Measurements from ENCODE around the gene EFNA3. TPM values are rescaled to one million over a fixed set of nuclear protein-coding genes. Genes with fewer than 3 reads are reported as not detected.

Gene EFNA3
- polyA plus RNA-seq, 1 donor (not counting 4 experiments of a cell fraction or from before 2014, with no cell fraction given), result 4.4 TPM

GRCh38 chr1:155125946-155126555, 47.4 kb downstream of the EFNA3 start:
- H3K27ac ChIP-seq (ENCODE audit: control insufficient read depth, insufficient read depth, low read length), result peak overlapping the region; percentile 84
- TF ChIP-seq CTCF (optimal IDR thresholded peaks at IDR 0.05 in 1 of 3, IDR thresholded peaks at IDR 0.05 in 1 of 3, conservative IDR thresholded peaks at IDR 0.05 in 1 of 3; ENCODE audit: extremely low read depth in 1 of 3, insufficient read depth in 2 of 3, low read length in 3 of 3), result no peak
- TF ChIP-seq EZH2 (IDR thresholded peaks at IDR 0.05; ENCODE audit: low read length), result no peak
- peak overlapping the region; percentile 59 for H2AFZ ChIP-seq (ENCODE audit: control insufficient read depth, low read length)
- peaks cover 0 to 6% of the 10 kb centered on the region in 2 experiments for H3K36me3 ChIP-seq (ENCODE audit: control insufficient read depth in 2 of 2, extremely low read depth in 1 of 2, insufficient read depth in 2 of 2, low read length in 2 of 2)
- DNase-seq (ENCODE audit: low read depth, low spot score) (no peak), FAIRE-seq (no peak)
- H4K20me1 ChIP-seq (ENCODE audit: control insufficient read depth, extremely low read depth, insufficient read depth, low read length), result no peaks in the 10 kb centered on the region
- H3K9me1 ChIP-seq (ENCODE audit: control insufficient read depth, extremely low read depth, insufficient read depth, low read length), result peaks cover 3% of the 10 kb centered on the region
- H3K27me3 ChIP-seq (ENCODE audit: control insufficient read depth, extremely low read depth, insufficient read depth, low read length), result no peaks in the 10 kb centered on the region
- peak overlapping the region; percentile 85 for H3K4me2 ChIP-seq (ENCODE audit: control insufficient read depth, extremely low read depth, insufficient read depth, low read depth, low read length)
- H3K79me2 ChIP-seq (ENCODE audit: control insufficient read depth, insufficient read depth, low read length), result peaks cover 29% of the 10 kb centered on the region
- peak overlapping the region in 2 of 3 experiments; percentile 76 to 88 for H3K4me3 ChIP-seq (ENCODE audit: control insufficient read depth in 2 of 3, extremely low read depth in 1 of 3, insufficient read depth in 2 of 3, low read depth in 1 of 3, low read length in 3 of 3)
- H3K4me1 ChIP-seq (ENCODE audit: control insufficient read depth, extremely low read depth, insufficient read depth, low read length), result peaks cover 55% of the 10 kb centered on the region
- peak overlapping the region; percentile 96 for H3K9ac ChIP-seq (ENCODE audit: control insufficient read depth, extremely low read depth, insufficient read depth, low read length)
- H3K9me3 ChIP-seq (ENCODE audit: control insufficient read depth, low read depth, low read length), result no peaks in the 10 kb centered on the region
- dilution Hi-C loops (cut with MboI; ENCODE audit: extremely low pct_ligation_motif_present, low sequenced_read_pairs), result no loop called here

GRCh38 chr1:155126556-155127104, 48.0 kb downstream of the EFNA3 start:
- dilution Hi-C loops (cut with MboI; ENCODE audit: extremely low pct_ligation_motif_present, low sequenced_read_pairs), result no loop called here
- no peaks in the 10 kb centered on the region for H4K20me1 ChIP-seq (ENCODE audit: control insufficient read depth, extremely low read depth, insufficient read depth, low read length)
- H3K27me3 ChIP-seq (ENCODE audit: control insufficient read depth, extremely low read depth, insufficient read depth, low read length), result no peaks in the 10 kb centered on the region
- H3K4me2 ChIP-seq (ENCODE audit: control insufficient read depth, extremely low read depth, insufficient read depth, low read depth, low read length), result peak overlapping the region; percentile 85
- peaks cover 61% of the 10 kb centered on the region for H3K4me1 ChIP-seq (ENCODE audit: control insufficient read depth, extremely low read depth, insufficient read depth, low read length)
- FAIRE-seq, result peak; percentile 72
- H3K9me3 ChIP-seq (ENCODE audit: control insufficient read depth, low read depth, low read length), result no peaks in the 10 kb centered on the region
- peaks cover 35% of the 10 kb centered on the region for H3K79me2 ChIP-seq (ENCODE audit: control insufficient read depth, insufficient read depth, low read length)
- no peak for TF ChIP-seq EZH2 (IDR thresholded peaks at IDR 0.05; ENCODE audit: low read length)
- no peak for TF ChIP-seq CTCF (optimal IDR thresholded peaks at IDR 0.05 in 1 of 3, IDR thresholded peaks at IDR 0.05 in 1 of 3, conservative IDR thresholded peaks at IDR 0.05 in 1 of 3; ENCODE audit: extremely low read depth in 1 of 3, insufficient read depth in 2 of 3, low read length in 3 of 3)
- no peak for DNase-seq (ENCODE audit: low read depth, low spot score)
- peak overlapping the region; percentile 96 for H3K9ac ChIP-seq (ENCODE audit: control insufficient read depth, extremely low read depth, insufficient read depth, low read length)
- H3K36me3 ChIP-seq (ENCODE audit: control insufficient read depth in 2 of 2, extremely low read depth in 1 of 2, insufficient read depth in 2 of 2, low read length in 2 of 2), result peaks cover 5 to 12% of the 10 kb centered on the region in 2 experiments
- peak overlapping the region; percentile 84 for H3K27ac ChIP-seq (ENCODE audit: control insufficient read depth, insufficient read depth, low read length)
- H3K4me3 ChIP-seq (ENCODE audit: control insufficient read depth in 2 of 3, extremely low read depth in 1 of 3, insufficient read depth in 2 of 3, low read depth in 1 of 3, low read length in 3 of 3), result peak overlapping the region; percentile 76 to 94 (median 88)
- H2AFZ ChIP-seq (ENCODE audit: control insufficient read depth, low read length), result peak overlapping the region; percentile 59
- peaks cover 5% of the 10 kb centered on the region for H3K9me1 ChIP-seq (ENCODE audit: control insufficient read depth, extremely low read depth, insufficient read depth, low read length)

All from keratinocyte (primary cell).